ENCODE results near the gene PSMD12. TPM values are rescaled to one million over a fixed set of nuclear protein-coding genes. Genes with fewer than 3 reads are reported as not detected.
A peak's percentile ranks its signal among the peaks of the same experiment; 100 is the strongest.

PSMD12 gene
- total RNA-seq, 1 donor from 2014 or later: 31.8 TPM

DNA sequence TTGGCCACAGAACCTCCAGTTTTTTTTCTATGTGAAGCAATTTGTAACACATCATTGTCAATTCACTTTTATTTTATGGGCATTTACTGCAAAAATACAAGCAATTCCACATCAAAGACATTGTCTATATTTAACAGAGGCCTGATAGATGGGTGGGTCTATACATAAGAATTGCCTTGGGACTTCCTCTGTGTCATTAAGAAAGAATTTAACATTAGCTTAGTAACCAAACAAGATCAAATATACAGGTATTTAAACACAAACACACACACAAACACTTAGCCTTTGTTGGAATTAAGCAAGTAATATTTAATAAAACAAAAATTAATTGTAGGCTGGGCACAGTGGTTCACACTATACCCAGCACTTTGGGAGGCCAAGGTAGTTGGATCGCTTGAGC is 6.4 kb upstream of the PSMD12 start:
- Histone ChIP-seq H3K4me1 (peaks cover 0 to 11% of the 10 kb centered on the region in 2 donors), H3K9me3 (no peaks in the 10 kb centered on the region), H3K36me3 (no peaks in the 10 kb centered on the region), H3K4me3 (no peak overlapping the region), H3K27me3 (no peaks in the 10 kb centered on the region), H3K27ac (no peak overlapping the region)
- intact Hi-C loops (cut with DNase I): no loop called here
- no peak for DNase-seq (ENCODE audit: low spot score in 2 of 2)
- TF ChIP-seq, protein P1, sequence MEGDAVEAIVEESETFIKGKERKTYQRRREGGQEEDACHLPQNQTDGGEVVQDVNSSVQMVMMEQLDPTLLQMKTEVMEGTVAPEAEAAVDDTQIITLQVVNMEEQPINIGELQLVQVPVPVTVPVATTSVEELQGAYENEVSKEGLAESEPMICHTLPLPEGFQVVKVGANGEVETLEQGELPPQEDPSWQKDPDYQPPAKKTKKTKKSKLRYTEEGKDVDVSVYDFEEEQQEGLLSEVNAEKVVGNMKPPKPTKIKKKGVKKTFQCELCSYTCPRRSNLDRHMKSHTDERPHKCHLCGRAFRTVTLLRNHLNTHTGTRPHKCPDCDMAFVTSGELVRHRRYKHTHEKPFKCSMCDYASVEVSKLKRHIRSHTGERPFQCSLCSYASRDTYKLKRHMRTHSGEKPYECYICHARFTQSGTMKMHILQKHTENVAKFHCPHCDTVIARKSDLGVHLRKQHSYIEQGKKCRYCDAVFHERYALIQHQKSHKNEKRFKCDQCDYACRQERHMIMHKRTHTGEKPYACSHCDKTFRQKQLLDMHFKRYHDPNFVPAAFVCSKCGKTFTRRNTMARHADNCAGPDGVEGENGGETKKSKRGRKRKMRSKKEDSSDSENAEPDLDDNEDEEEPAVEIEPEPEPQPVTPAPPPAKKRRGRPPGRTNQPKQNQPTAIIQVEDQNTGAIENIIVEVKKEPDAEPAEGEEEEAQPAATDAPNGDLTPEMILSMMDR (IDR thresholded peaks at IDR 0.05): no peak

DNA sequence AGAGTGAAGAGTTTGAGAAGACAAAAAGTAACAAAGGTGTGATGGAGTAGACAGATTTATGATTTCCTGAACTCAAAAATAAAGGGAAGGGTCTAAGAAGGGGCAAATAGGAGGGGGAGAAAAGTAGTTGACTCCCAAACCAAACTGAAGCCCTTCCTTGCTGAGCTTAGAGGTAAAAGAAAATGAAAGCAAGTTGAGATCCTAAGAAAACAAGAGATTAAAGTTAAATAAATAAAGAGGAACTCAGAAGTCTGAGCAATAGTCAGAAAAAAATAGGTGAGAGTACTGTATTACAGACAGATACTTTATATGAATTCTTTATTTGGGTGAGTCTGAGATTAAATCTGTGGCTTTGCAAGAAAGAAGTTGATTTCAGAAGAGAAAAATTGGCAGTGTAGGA is 3.3 kb upstream of the PSMD12 start:
- H3K27me3 ChIP-seq: no peaks in the 10 kb centered on the region
- H3K27ac ChIP-seq: no peak overlapping the region
- H3K9me3 ChIP-seq: no peaks in the 10 kb centered on the region
- intact Hi-C loops (cut with DNase I): loop anchor here (10.0 kb wide), 1 partner anchor 125 kb away; the partner anchor contains the start of gene HELZ
- H3K4me1 ChIP-seq: peaks cover 5 to 11% of the 10 kb centered on the region in 2 donors
- DNase-seq (ENCODE audit: low spot score in 2 of 2): no peak
- no peak overlapping the region for H3K4me3 ChIP-seq
- TF ChIP-seq, protein P1 (IDR thresholded peaks at IDR 0.05): no peak
- no peaks in the 10 kb centered on the region for H3K36me3 ChIP-seq

DNA sequence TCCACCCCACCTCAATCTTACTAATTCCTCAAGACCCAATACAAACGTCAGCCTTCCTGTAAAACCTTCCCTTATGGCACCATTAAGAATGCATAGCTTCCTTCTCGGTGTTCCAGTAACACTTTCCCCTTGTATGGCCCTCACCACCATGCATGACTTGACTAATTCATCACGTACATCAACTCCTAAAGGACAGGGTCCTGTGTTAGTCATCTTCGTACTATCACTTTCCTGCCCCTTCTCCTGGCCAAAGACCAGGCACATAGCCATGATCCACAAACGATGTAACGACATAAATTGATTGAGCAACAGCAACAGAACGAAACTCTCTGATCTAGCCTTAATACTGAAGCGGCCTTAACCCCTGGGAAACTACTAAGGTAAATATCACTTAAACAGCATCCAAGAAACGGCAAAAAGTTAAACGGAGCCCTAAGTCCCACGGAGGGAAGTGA is 612 bp downstream of the PSMD12 start:
- Histone ChIP-seq H3K27me3 (no peaks in the 10 kb centered on the region), H3K27ac (peak overlapping the region; percentile 89 to 96), H3K9me3 (no peaks in the 10 kb centered on the region), H3K4me1 (peaks cover 5 to 20% of the 10 kb centered on the region in 2 donors), H3K4me3 (peak overlapping the region; percentile 90 to 96), H3K36me3 (peaks cover 0 to under 1% of the 10 kb centered on the region in 2 donors)
- TF ChIP-seq, protein P1 (IDR thresholded peaks at IDR 0.05): no peak
- intact Hi-C loops (cut with DNase I): loop anchor here (1.0 to 10.0 kb wide), 3 partner anchors 12 to 352 kb away; partner anchors contain the start of genes HELZ, NOL11 and PITPNC1
- no peak for DNase-seq (ENCODE audit: low spot score in 2 of 2)

DNA sequence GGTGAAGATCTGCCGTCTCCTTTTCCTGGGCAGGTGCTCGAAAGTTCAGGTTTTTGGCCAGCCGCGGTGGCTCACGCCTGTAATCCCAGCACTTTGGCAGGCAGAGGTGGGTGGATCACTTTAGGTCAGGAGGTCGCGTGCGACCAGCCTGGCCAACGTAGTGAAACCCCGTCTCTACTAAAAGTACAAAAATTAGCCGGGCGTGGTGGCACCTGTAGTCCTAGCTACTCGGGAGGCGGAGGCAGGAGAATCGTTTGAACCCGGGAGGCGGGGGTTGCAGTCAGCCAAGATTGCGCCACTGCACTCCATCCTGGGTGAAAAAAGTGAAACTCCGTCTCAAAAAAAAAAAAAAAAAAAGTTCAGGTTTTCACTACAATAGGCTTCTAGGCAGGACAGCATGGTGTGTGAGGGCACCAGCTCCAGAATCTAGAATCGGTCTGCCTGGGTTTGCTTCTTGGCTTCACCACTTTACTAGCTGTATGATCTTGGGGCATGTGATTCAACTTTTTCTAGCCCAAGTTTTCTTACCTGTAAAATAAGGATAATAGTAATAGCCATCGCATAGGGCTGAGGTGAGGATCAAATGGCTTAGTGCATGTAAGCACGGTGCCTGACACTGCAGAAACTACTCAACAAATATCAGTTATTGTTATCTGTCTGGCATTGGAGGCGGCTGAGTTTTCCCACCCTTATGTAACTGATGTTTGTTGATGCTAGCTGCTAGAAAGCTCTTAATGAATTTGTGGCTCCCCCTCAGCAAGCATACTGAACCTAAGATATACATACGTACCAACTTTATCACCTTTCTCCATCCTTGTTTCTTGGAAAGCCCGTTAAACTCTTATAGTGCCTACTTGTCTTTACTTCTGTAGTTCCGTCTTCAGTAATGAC is 1.3 kb downstream of the PSMD12 start:
- TF ChIP-seq, protein P1 (IDR thresholded peaks at IDR 0.05): no peak
- Histone ChIP-seq H3K4me1 (peaks cover 5 to 20% of the 10 kb centered on the region in 2 donors), H3K36me3 (peaks cover 0 to 6% of the 10 kb centered on the region in 2 donors), H3K4me3 (peak overlapping the region; percentile 90 to 96), H3K27ac (peak overlapping the region; percentile 89 to 96), H3K9me3 (no peaks in the 10 kb centered on the region), H3K27me3 (no peaks in the 10 kb centered on the region)
- intact Hi-C loops (cut with DNase I): loop anchor here (10.0 kb wide), 1 partner anchor 120 kb away; the partner anchor contains the start of gene HELZ
- no peak for DNase-seq (ENCODE audit: low spot score in 2 of 2)

DNA sequence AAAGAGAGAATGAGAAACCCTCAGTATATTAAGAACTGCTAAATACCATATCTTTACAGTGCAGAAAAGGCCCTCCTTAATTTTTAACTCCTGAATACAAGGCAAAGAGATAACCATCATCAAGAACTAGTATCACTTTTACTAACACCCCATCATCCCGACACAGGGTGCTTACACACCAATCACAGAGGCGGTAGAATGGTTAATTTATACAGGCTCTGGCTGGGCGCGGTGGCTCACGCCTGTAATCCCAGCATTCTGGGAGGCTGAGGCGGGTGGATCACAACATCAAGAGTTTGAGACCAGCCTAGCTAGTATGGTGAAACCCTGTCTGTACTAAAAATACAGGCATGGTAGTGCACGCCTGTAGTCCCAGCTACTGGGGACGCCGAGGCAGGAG is 4.2 kb downstream of the PSMD12 start:
- TF ChIP-seq, protein P1 (IDR thresholded peaks at IDR 0.05): no peak
- H3K4me3 ChIP-seq: no peak overlapping the region
- H3K36me3 ChIP-seq: peaks cover 9 to 15% of the 10 kb centered on the region in 2 donors
- no peaks in the 10 kb centered on the region for H3K27me3 ChIP-seq
- no peak overlapping the region for H3K27ac ChIP-seq
- intact Hi-C loops (cut with DNase I): loop anchor here (10.0 kb wide), 1 partner anchor 117 kb away; the partner anchor contains the start of gene HELZ
- H3K9me3 ChIP-seq: no peaks in the 10 kb centered on the region
- H3K4me1 ChIP-seq: peaks cover 5 to 27% of the 10 kb centered on the region in 2 donors
- no peak for DNase-seq (ENCODE audit: low spot score in 2 of 2)
